ENCODE measurements around the gene OPRM1. TPM values are rescaled to one million over a fixed set of nuclear protein-coding genes. Genes with fewer than 3 reads are reported as not detected.

OPRM1 gene
- total and polyA plus RNA-seq, 2 donors (not counting 1 experiment from before 2014, with no cell fraction given) = not detected

- H3K9me3 Mint-ChIP-seq (ENCODE audit: insufficient read depth) = no peaks in the 10 kb centered on the region
- peaks cover 6 to 9% of the 10 kb centered on the region in 2 donors for H3K4me1 ChIP-seq (ENCODE audit: control insufficient read depth in 2 of 2, insufficient read depth in 2 of 2, low read length in 2 of 2)
- no peak for TF ChIP-seq CTCF (IDR thresholded peaks at IDR 0.05)
- no peak for TF ChIP-seq EZH2 (IDR thresholded peaks at IDR 0.05; ENCODE audit: borderline replicate concordance, insufficient read depth, low read depth, low read length, poor library complexity, severe bottlenecking)
- H3K4me1 Mint-ChIP-seq = peaks cover 10% of the 10 kb centered on the region
- CTCF ChIA-PET = no interaction called here
- H3K27me3 Mint-ChIP-seq = peaks cover 8% of the 10 kb centered on the region
- 100% methylated on average over 2 of the region's 6 CpGs for WGBS (ENCODE audit: insufficient coverage)
- H3K4me3 ChIP-seq (ENCODE audit: control extremely low read depth in 1 of 5, extremely low read depth in 1 of 5, insufficient read depth in 1 of 5, low read depth in 2 of 5, low read length in 4 of 5) = no peak overlapping the region
- POLR2A ChIA-PET = no interaction called here
- no peaks in the 10 kb centered on the region for H3K36me3 ChIP-seq (replicated peaks in 1 of 2; ENCODE audit: control extremely low read depth in 1 of 2, control insufficient read depth in 1 of 2, extremely low read depth in 1 of 2, insufficient read depth in 2 of 2, low read length in 1 of 2)
- no peak overlapping the region for H3K4me3 Mint-ChIP-seq
- no peaks in the 10 kb centered on the region for H4K20me1 ChIP-seq (ENCODE audit: control insufficient read depth, insufficient read depth, low read length, poor library complexity, severe bottlenecking)
- intact Hi-C loops (cut with micrococcal nuclease) = no loop called here
- H3K27me3 ChIP-seq (replicated peaks in 1 of 4; ENCODE audit: control extremely low read depth in 1 of 4, control insufficient read depth in 3 of 4, insufficient read depth in 4 of 4, low read length in 3 of 4) = no peaks in the 10 kb centered on the region
- no peak overlapping the region for H3K4me2 ChIP-seq (replicated peaks; ENCODE audit: low read depth, low read length, poor library complexity, severe bottlenecking)
- H3K27ac Mint-ChIP-seq = no peak overlapping the region
- no peaks in the 10 kb centered on the region for H3K9me3 ChIP-seq (ENCODE audit: control extremely low read depth in 1 of 3, control insufficient read depth in 2 of 3, insufficient read depth in 1 of 3, low read length in 2 of 3)
- ATAC-seq (ENCODE audit: low read depth) = no peak
- no peaks in the 10 kb centered on the region for H3K79me2 ChIP-seq (ENCODE audit: control insufficient read depth, insufficient read depth, low read length)
- H3K27ac ChIP-seq (ENCODE audit: low read length in 2 of 2) = no peak overlapping the region
- H2AFZ ChIP-seq (ENCODE audit: insufficient read depth, low read depth, low read length, poor library complexity, severe bottlenecking) = no peak overlapping the region
- DNase-seq = no peak
- no peak overlapping the region for H3K9ac ChIP-seq (ENCODE audit: low read length)
These were observed 205.0 kb downstream of the OPRM1 start for GRCh38 chr6:154243793-154244750.

- Histone ChIP-seq H3K4me1 (ENCODE audit: control insufficient read depth in 2 of 2, insufficient read depth in 2 of 2, low read length in 2 of 2) (peaks cover 13 to 14% of the 10 kb centered on the region in 2 donors), H3K79me2 (ENCODE audit: control insufficient read depth, insufficient read depth, low read length) (no peaks in the 10 kb centered on the region), H3K27me3 (replicated peaks in 1 of 4; ENCODE audit: control extremely low read depth in 1 of 4, control insufficient read depth in 3 of 4, insufficient read depth in 4 of 4, low read length in 3 of 4) (no peaks in the 10 kb centered on the region), H3K4me2 (replicated peaks; ENCODE audit: low read depth, low read length, poor library complexity, severe bottlenecking) (no peak overlapping the region), H3K9me3 (ENCODE audit: control extremely low read depth in 1 of 3, control insufficient read depth in 2 of 3, insufficient read depth in 1 of 3, low read length in 2 of 3) (no peaks in the 10 kb centered on the region), H3K36me3 (replicated peaks in 1 of 2; ENCODE audit: control extremely low read depth in 1 of 2, control insufficient read depth in 1 of 2, extremely low read depth in 1 of 2, insufficient read depth in 2 of 2, low read length in 1 of 2) (no peaks in the 10 kb centered on the region), H3K9ac (ENCODE audit: low read length) (no peak overlapping the region), H3K4me3 (ENCODE audit: control extremely low read depth in 1 of 5, extremely low read depth in 1 of 5, insufficient read depth in 1 of 5, low read depth in 2 of 5, low read length in 4 of 5) (no peak overlapping the region), H3K27ac (ENCODE audit: low read length in 2 of 2) (no peak overlapping the region), H2AFZ (ENCODE audit: insufficient read depth, low read depth, low read length, poor library complexity, severe bottlenecking) (no peak overlapping the region), H4K20me1 (ENCODE audit: control insufficient read depth, insufficient read depth, low read length, poor library complexity, severe bottlenecking) (no peaks in the 10 kb centered on the region)
- Mint-ChIP-seq H3K27me3 (peaks cover 8% of the 10 kb centered on the region), H3K4me3 (no peak overlapping the region), H3K4me1 (peaks cover 19% of the 10 kb centered on the region), H3K27ac (no peak overlapping the region), H3K9me3 (ENCODE audit: insufficient read depth) (no peaks in the 10 kb centered on the region)
- ATAC-seq (ENCODE audit: low read depth) (no peak), DNase-seq (no peak)
- intact Hi-C loops (cut with micrococcal nuclease) = no loop called here
- WGBS (ENCODE audit: insufficient coverage) = 76% methylated on average over 5 of the region's 5 CpGs
- TF ChIP-seq CTCF (IDR thresholded peaks at IDR 0.05) = no peak
- no peak for TF ChIP-seq EZH2 (IDR thresholded peaks at IDR 0.05; ENCODE audit: borderline replicate concordance, insufficient read depth, low read depth, low read length, poor library complexity, severe bottlenecking)
- ChIA-PET CTCF (no interaction called here), POLR2A (no interaction called here)
These were observed 206.5 kb downstream of the OPRM1 start for GRCh38 chr6:154245506-154245905.
